Ishikawa (cell line): ENCODE measurements around the gene RNLS.

ENCODE experiments used
- CEBPB ChIP-seq: IDR thresholded peaks from 2 replicates; pipeline ENCODE4 v1.6.1; 2012
- CREB1 ChIP-seq: IDR thresholded peaks from 2 replicates; pipeline ENCODE4 v1.6.1; 2012; ENCODE audit warnings: low read depth
- EGR1 ChIP-seq: IDR thresholded peaks from 2 replicates; pipeline ENCODE4 v1.6.1; 2012
- EP300 ChIP-seq: IDR thresholded peaks from 2 replicates; pipeline ENCODE4 v1.6.1; 2012; ENCODE audit warnings: borderline replicate concordance
- FOXM1 ChIP-seq: IDR thresholded peaks from 2 replicates; pipeline ENCODE4 v1.6.1; 2012; ENCODE audit warnings: low read depth, borderline replicate concordance
- NFIC ChIP-seq: IDR thresholded peaks from 2 replicates; pipeline ENCODE4 v1.6.1; 2012
- RAD21 ChIP-seq: IDR thresholded peaks from 2 replicates; pipeline ENCODE4 v1.6.1; 2012; ENCODE audit warnings: low read depth
- TAF1 ChIP-seq: IDR thresholded peaks from 2 replicates; pipeline ENCODE4 v1.6.1; 2012; ENCODE audit warnings: low read depth, mild to moderate bottlenecking
- TCF12 ChIP-seq: IDR thresholded peaks from 2 replicates; pipeline ENCODE4 v1.6.1; 2012; ENCODE audit warnings: low read depth
- TEAD4 ChIP-seq: IDR thresholded peaks from 2 replicates; pipeline ENCODE4 v1.6.1; 2012
- YY1 ChIP-seq: IDR thresholded peaks from 2 replicates; pipeline ENCODE4 v1.6.1; 2012; ENCODE audit warnings: low read depth
- ZBTB7A ChIP-seq: IDR thresholded peaks from 2 replicates; pipeline ENCODE4 v1.6.1; 2012; ENCODE audit warnings: low read depth
- TF ChIP-seq, protein P1 (sequence below): IDR thresholded peaks from 2 replicates; pipeline ENCODE4 v1.6.1; 2012
- TF ChIP-seq, protein P2 (sequence below): IDR thresholded peaks from 2 replicates; pipeline ENCODE4 v1.6.1; 2012; ENCODE audit warnings: low read depth, mild to moderate bottlenecking
- TF ChIP-seq, protein P3 (sequence below): IDR thresholded peaks from 2 replicates; pipeline ENCODE4 v1.6.1; 2012

RNLS gene

DNA sequence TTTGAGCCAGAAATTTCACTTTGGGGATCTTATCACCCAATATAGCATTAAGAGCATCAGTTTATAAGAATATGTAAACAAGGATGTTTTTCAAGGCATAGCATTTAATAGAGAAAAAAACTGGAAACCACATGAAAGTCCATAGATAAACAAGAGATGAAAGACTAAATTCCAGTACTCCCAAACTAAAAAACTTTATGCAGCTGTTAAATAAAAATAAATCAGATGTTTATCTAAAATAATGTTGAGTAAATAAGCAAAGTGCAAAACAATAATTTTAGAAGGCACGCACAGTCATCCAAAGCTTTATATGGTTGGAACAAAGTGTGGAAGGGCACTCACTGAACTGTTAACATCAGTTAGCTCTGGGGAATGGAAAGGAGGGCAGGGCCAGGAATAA is 21.0 kb downstream of the RNLS start:
- TF ChIP-seq, protein P1, sequence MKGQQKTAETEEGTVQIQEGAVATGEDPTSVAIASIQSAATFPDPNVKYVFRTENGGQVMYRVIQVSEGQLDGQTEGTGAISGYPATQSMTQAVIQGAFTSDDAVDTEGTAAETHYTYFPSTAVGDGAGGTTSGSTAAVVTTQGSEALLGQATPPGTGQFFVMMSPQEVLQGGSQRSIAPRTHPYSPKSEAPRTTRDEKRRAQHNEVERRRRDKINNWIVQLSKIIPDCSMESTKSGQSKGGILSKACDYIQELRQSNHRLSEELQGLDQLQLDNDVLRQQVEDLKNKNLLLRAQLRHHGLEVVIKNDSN: no peak
- TF ChIP-seq, protein P2, sequence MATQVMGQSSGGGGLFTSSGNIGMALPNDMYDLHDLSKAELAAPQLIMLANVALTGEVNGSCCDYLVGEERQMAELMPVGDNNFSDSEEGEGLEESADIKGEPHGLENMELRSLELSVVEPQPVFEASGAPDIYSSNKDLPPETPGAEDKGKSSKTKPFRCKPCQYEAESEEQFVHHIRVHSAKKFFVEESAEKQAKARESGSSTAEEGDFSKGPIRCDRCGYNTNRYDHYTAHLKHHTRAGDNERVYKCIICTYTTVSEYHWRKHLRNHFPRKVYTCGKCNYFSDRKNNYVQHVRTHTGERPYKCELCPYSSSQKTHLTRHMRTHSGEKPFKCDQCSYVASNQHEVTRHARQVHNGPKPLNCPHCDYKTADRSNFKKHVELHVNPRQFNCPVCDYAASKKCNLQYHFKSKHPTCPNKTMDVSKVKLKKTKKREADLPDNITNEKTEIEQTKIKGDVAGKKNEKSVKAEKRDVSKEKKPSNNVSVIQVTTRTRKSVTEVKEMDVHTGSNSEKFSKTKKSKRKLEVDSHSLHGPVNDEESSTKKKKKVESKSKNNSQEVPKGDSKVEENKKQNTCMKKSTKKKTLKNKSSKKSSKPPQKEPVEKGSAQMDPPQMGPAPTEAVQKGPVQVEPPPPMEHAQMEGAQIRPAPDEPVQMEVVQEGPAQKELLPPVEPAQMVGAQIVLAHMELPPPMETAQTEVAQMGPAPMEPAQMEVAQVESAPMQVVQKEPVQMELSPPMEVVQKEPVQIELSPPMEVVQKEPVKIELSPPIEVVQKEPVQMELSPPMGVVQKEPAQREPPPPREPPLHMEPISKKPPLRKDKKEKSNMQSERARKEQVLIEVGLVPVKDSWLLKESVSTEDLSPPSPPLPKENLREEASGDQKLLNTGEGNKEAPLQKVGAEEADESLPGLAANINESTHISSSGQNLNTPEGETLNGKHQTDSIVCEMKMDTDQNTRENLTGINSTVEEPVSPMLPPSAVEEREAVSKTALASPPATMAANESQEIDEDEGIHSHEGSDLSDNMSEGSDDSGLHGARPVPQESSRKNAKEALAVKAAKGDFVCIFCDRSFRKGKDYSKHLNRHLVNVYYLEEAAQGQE: no peak
- TF ChIP-seq YY1: no peak
- TF ChIP-seq EGR1: no peak
- TF ChIP-seq, protein P3, sequence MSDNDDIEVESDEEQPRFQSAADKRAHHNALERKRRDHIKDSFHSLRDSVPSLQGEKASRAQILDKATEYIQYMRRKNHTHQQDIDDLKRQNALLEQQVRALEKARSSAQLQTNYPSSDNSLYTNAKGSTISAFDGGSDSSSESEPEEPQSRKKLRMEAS: no peak
- TF ChIP-seq FOXM1: no peak
- TF ChIP-seq EP300: no peak
- no peak for TF ChIP-seq TAF1
- no peak for TF ChIP-seq CEBPB
- TF ChIP-seq NFIC: no peak
- no peak for TF ChIP-seq ZBTB7A
- TF ChIP-seq TEAD4: no peak
- TF ChIP-seq TCF12: no peak
- no peak for TF ChIP-seq RAD21
- TF ChIP-seq CREB1: no peak

- TF ChIP-seq ZBTB7A (no peak), CEBPB (peak; percentile 68)
Observed at GRCh38 chr10:88557658-88558057, 25.5 kb downstream of the RNLS start.

DNA sequence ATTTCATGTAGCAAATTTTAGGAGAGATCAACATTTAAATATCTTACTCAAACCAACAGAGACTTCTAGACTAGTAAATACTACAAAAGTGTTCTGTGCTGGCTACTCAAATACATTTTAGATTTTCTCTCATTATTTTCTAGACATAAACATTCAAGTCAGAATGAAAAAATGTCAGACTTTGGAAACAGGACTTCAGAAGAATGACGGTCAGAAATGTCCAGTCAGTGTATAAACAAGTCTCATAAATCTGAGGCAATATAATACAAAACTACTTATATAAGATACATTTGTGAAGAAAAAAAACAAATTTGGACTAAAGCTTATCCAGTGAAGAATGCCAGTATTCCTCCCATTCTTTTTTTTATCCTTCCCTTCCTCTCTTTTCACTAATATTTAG is 25.9 kb downstream of the RNLS start:
- no peak for TF ChIP-seq TEAD4
- TF ChIP-seq EP300: no peak
- no peak for TF ChIP-seq YY1
- TF ChIP-seq FOXM1: no peak
- TF ChIP-seq, protein P3: no peak
- TF ChIP-seq TAF1: no peak
- no peak for TF ChIP-seq ZBTB7A
- no peak for TF ChIP-seq RAD21
- no peak for TF ChIP-seq NFIC
- no peak for TF ChIP-seq CREB1
- no peak for TF ChIP-seq TCF12
- TF ChIP-seq, protein P2: no peak
- TF ChIP-seq EGR1: no peak
- no peak for TF ChIP-seq CEBPB
- TF ChIP-seq, protein P1: no peak

GRCh38 chr10:88555190-88555908 is 27.8 kb downstream of the RNLS start:
- peak; percentile 85 for TF ChIP-seq CEBPB
- TF ChIP-seq YY1: no peak
- TF ChIP-seq TEAD4: no peak
- TF ChIP-seq, protein P2: no peak
- TF ChIP-seq, protein P1: no peak
- TF ChIP-seq TCF12: no peak
